Stimulated activated CD8-positive, alpha-beta memory T cell treated with anti-CD3 and anti-CD28 coated beads, Interleukin-7, amount 100 ng/mL, for 48 hours (primary cell): Measurements from ENCODE around the gene SDHA.

Experiments
- DNase-seq, 2 donors: peaks; one replicate each; pipeline ENCODE4 v3.0.0-alpha.2; 2020; ENCODE audit warnings: low read depth in 1 of 2; ENCODE audit errors: extremely low read depth in 1 of 2

Gene SDHA

DNA sequence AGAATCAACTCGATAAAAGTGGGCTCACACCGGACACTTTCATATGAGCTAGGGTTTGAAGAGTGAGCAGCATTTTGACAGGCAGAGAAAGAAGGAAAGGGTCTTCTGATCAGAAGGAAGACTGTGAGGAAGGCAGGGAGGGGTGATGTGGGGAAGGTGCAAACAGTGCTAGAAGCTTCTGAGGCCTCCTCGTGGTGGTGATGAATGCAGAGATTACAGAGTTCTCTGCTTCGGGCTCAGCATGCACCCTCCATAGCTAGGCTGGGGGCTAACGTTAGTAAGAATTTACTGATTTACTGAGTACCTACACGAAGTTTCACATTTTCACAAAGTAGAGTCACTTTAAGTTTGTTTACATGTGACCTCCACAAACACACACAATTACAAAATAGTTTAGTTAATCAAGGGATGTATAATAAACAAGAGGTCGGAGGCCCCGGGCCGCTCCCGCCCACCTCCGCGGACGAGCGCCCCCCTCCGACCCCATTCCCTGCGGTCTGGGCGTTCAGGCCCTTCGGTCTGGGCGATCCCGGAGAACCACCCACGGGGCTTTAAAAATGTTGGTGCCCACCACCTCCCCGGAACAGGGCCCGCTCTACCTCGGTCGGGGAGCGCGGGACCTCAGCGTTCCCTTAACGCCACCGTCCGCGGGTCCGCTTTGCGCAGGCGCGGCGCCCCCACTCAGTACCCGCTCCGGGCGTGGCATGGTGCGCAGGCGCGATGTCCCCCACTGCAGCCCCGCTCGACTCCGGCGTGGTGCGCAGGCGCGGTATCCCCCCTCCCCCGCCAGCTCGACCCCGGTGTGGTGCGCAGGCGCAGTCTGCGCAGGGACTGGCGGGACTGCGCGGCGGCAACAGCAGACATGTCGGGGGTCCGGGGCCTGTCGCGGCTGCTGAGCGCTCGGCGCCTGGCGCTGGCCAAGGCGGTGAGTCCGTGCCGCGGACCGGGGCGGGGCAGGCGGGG is at the start of gene SDHA, which contains the start of gene CCDC127:
Gene SDHA, plus strand, starts transcription at position 827 of the 963 bp plus-strand sequence. Its CDS starts 36 bp downstream, at position 863.
Gene CCDC127, minus strand, starts transcription at position 660 of the 963 bp plus-strand sequence. CDS start 1,304 bp downstream, outside the sequence.
- peak; percentile 94 to 96 for DNase-seq

DNA sequence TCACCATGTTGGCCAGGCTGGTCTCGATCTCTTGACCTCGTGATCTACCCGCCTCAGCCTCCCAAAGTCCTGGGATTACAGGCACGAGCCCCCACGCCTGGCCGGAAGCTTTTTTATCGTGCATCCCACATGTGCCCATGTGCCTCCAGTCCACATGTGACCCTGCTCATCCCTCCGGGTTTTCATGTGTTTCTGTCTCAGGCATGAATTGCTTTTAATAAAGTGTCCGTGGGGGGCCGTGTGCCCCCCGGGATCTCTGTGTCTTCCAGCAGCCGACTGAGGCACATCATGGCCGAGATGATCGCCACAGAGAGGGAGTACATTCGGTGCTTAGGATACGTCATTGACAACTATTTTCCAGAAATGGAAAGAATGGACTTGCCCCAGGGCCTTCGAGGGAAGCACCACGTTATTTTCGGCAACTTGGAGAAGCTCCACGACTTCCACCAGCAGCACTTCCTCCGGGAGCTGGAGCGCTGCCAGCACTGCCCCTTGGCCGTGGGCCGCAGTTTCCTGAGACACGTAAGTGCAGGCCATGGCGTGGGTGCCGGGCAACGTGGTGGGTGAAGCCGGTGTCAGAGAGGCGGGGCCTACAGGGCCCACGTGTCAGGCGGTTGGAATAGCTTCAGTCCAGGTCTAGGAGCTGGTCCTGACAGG is 48.9 kb upstream of the SDHA start:
- DNase-seq: no peak

DNA sequence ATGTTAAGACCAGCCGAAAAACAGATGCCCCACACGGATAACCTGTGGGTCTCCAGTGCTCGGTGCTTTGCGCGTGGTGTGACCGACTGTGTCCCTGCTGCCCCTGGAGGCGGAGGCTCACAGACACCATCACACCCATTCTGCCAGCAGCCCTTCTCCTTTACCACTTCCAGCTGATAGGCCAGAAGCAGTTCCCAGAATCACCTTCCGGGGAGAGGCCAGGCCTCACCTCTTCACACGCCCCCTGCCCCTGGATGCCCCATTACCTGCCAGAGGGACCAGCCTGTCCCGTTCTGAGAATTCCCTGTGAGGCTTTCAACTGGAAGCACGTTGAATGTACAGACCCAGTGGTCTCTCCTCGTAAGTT is 48.4 kb upstream of the SDHA start:
- no peak for DNase-seq

DNA sequence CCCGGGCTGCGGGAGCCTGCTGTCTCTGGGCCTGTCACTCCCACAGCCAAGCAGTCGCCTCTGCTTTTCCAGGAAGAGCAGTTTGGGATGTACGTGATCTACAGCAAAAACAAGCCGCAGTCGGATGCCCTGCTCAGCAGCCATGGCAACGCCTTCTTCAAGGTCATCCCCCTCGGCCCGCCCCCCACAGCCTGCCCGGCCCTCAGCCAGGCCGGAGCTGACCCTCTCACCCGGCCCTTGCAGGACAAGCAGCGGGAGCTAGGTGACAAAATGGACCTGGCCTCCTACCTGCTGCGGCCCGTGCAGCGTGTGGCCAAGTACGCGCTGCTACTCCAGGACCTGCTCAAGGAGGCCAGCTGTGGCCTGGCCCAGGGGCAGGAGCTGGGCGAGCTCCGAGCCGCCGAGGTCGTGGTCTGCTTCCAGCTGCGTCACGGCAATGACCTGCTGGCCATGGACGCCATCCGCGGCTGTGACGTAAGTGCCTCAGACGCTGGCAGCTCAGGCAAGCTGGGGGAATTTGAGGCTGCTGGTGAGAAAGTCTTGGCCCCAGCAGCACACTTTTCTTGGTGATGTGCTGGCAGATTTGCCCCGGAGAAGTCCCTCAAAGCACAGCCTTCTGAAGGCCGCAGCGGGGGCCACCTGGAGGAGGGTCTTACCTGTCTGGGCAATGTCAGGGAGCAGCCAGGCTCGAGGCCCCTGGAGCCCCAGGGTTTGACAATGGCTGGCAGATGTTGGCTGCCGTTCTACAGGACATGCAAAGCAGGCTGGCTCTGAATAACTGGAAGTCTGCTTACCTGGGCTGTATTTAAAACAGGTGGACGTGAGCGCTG is 46.9 kb upstream of the SDHA start:
- DNase-seq: no peak

DNA sequence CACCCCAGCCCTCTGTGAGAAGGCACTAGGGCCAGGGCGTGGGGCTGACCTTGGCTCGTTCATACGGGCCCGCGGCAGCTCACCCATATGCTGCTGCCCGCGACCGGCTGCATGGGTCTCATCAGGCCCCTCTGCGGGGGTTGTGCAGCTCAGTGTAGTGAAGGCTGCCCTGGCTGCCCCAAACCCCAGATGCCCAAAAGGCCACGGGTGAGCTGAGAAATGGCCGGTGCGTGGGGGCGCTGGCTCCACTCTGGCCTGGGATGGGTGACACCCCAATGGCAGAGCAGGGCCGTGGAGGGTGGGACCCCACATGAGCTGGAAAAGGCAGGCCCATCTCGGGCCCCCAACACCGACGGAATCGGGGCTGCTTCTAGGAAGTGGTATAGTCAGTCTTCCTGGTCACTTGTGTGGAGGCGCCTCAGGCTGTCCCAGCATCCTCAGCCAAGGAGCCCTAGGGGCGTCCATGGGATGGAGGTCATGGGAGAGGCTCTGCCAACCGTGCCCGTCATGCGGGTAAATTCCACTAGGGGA is 46.3 kb upstream of the SDHA start:
- DNase-seq: no peak

DNA sequence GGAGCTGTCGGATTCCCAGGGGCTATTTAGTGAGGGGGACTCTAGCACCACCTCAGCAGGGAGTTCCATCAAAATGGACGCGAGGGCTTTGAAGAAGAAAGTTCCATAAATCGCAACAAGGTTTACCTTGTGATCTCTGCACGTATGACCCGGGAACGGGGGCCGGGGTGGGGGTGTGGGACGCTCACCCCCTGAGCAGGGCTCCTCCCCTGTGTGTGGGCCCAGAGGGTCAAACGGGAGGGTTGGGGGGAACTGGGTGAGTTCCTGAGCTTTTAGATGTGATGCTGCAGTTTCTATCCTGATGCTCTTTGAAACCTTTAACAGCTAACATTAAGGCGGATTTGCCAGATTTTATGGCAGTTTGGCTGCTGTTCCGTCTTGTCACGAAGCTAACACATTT is 45.7 kb upstream of the SDHA start:
- DNase-seq: no peak

DNA sequence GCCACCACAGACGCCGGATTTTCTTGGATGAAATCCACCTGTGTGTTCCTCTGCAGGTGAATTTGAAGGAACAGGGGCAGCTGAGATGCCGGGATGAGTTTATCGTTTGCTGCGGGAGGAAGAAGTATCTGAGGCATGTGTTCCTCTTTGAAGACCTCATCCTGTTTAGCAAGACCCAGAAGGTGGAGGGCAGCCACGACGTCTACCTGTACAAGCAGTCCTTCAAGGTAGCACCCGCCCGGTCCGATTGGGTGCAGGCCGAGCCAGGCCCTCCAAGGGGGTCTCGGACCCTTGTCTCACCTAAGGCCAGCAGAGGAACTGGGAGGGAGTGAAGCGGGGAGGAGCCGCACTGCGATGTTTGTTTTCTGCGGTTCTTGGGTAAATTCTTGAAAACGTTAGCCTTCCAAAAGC is 45.3 kb upstream of the SDHA start:
- DNase-seq: no peak

DNA sequence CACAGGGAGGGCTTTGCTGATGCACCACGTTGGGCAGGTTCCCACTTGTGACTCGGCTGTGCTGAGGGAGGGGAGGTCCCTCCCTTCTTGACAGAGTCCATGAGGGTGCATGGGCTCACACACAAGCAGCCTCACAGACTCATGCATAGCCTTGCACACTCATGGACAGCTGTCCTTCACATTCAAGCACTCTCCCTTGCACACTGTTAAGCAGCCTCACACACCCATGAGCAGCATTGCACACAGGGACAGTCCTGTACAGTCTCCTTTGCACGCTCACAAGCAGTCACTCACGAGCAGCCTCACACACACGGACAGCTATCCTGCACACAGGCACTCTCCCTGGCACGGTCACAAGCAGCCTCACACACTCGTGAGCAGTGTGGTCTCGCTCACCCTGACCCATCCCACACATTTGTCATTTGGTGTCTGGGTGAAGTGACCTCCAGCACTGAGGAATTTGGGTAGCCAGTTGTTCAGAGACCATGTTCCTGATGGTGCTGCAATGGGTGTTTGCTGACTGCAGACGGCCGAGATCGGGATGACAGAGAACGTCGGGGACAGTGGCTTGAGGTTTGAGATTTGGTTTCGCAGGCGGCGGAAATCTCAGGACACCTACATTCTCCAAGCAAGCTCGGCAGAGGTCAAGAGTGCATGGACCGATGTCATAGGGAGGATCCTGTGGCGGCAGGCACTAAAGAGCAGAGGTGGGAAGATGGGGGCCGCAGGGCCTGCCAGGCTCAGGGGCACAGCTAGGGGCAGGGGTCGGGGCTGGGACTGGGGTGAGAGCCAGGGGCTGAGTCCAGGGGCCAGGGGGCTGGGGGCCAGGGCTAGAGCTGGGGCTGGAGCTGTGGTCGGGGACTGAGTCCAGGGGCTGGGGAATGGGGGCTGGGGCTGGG is 44.5 kb upstream of the SDHA start:
- DNase-seq: no peak

DNA sequence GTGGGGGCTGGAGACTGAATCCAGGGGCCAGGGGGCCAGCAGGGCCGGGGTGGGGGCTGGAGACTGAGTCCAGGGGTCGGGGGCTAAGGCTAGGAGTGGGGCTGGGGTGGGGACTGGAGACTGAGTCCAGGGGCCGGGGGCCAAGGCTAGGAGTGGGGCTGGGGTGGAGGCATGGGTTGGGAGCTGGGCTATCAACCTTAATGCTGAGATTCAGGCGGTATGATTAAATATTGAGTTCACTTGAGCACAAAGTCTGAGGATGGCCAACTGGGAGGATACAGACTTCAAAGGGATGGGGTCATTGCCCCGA is 43.9 kb upstream of the SDHA start:
- DNase-seq: no peak

DNA sequence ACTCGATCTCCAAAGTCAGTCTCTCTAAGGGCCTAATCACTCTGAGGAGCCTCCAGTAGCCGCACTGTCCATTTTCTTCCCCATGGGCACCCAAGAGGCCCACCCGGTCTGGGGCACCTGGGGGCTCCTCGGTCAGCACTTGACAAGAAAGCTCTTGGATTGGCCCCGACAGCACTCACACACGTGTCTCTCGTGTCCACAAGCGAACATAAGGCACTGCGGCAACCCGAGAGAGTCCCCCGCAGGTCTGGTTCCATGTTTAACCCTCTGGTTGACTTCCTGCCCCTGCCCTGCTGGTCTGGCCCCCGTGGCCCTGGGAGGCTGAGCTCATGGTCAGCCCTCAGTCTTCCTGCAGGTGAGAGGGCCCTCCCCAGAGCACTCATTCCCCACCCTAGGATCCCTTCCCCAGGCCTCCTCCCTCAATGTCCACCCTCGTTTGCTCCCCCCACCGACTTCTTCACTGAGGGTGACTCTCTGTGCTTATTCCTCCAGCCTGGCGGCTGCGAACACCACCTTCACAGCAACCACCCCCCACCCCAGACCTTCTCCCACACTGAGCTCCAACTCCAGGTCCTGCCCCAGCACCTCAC is 43.1 kb upstream of the SDHA start:
- DNase-seq: no peak

DNA sequence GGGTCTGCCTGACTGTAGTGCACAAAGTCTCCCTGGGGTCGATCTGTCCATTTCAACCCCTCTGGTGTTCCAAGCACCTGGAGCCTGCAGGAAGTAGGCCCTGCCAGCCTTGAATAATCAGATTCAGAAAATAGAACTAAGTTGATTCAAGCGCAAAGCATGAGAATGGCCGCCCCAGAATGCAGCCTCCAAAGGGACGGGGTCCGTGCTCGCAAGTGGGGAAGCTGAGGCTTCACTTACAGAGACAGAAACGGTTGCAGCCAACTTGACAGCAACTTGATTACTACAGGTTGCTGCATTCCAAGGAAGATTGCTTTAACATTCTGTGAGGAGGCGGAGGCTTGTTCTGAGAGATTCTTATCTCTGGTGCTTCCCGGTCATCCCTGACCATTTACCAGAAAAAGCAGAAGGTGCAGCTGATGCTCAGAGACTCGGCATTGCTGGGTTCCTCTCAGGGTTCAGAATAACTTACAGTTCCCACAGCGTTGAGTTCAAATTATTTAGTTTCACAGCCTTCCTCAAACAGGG is 41.8 kb upstream of the SDHA start:
- DNase-seq: no peak

DNA sequence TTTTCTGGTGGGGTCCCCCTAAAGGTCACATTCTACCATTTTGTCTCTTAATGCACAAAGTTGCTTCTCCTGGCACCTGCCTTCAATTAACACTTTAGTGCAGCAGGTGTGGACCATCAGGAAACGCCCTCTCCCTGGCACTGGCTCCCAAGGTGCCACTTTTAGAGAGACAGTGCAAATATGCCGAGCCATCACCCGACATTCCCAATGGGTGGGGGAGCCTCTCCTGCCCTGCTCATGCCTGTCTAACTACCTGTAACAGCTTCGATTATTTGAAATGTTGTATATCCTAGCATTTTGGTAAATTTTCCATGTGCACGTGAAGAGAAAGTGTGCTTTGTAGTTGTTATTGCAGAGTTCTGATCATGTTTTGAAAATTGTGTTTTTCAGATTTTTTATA is 40.0 kb upstream of the SDHA start:
- DNase-seq: no peak

DNA sequence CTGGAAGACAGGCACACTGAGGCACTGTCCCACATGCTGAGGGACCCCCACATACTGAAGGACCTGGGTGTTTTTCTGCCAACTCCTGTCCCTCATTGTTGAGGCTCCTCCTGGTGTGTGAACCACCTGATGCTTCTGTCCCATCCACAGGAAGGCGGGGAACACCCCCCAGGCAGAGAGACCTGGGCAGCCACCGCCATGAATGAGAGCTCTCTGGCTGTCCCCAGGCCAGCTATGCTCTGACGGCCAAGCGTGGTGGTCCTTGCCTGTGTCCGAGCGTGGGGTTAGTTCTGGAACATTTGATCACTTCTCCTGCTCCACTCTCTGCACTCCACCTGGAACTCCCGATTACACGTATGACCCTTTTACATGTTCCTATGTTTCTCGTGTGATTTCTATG is 38.7 kb upstream of the SDHA start:
- DNase-seq: no peak

DNA sequence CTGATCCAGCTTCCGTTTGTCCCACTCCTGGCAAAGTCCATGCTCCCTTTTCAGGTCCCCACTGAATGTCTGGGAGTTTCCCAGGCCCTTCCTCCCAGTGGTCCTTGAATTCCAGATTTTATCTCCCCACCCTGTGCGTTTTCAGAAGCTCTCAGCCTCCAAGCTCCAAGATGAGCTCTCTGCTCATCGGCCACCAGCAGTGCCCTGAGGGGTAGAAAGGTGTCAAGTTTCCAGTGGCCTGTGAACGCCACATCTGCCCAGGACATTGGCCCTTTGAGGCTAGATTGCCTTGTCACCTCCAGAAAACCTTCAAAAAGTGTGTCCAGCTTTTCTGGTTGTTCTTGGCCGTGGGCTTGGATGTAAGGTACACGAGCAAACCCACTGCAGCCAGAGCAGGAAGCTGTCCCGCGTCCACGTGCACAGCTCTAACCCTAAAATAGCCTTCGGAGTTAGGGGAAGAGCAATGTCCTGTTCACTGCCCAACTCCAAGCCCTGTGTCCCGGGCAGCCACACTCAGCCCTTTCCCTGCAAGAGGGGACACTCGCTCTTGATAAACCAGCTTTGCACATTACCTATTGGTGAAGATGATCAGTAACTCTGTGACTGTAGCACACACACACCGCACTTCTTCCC is 37.7 kb upstream of the SDHA start:
- DNase-seq: no peak

DNA sequence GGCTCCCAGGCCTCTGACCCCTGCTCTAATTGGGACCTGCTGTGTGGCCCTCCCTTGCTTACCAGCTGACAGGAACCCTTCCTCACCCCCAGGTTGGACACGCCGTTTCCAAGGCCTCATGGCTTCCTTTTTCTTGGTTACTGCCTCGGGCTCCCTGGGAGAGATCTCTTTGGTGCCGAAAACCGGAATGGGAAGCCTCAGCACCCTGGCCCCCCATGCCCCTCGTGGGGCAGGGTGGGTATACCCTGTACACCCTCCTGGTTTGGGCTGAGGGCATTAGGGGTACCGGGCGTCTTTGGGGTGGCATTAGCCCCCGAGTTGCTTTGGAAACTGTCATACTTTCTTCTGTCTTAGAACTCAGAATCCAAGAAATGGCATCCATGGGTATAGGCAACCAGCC is 37.0 kb upstream of the SDHA start:
- no peak for DNase-seq

DNA sequence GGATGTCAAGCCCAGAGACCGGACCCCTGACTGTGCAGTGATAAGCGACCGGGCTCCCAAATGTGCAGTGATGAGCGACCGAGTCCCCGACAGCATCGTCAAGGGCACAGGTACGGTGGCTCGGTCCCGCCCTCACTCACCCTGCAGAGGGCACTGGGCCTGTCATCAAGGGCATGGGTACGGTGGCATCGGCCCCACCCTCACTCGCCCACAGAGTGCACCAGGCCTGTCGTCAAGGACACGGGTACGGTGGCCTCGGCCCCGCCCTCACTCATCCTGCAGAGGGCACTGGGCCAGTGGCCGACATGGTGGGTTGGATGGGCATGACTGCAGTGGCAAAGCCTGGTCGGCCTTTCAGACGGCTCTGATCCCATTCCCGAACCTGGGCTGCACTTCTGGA is 36.6 kb upstream of the SDHA start:
- no peak for DNase-seq

DNA sequence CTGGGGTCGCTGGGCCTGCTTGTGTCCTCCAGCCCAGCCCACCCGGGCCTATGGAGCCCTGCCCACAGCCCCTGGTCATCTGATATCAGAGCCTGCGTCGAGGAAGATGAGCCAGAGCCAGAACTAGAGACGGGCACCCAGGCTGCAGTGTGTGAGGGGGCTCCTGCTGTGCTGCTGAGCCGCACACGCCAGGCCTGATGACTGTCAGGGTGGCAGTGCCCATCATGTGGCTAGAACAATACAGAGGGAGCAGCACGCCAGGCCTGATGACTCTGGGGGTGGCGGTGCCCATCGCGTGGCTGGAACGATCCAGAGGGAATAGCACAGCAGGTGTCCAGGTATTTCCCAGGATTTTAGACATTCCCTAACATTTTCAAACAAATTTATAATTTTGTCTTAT is 36.0 kb upstream of the SDHA start:
- DNase-seq: no peak

DNA sequence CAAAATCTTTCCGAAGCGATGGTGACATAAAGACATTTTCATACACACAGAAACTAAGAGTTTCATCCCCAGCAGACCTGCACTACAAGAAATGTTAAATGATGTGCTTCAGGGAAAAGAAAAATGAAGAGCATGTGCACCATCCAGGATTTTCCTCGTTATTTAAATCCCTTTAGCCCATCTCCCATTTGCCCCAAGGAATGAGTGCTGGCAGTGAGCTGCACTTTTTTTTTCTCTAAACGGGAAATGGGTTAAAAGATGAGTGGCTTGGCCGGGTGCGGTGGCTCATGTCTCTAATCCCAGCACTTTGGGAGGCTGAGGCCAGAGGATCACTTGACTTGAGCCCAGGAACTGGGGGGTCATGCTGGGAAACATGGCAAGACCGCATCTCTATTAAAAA is 33.6 kb upstream of the SDHA start:
- no peak for DNase-seq
